Limb (tissue), 2 donors: ENCODE measurements around the gene NLGN1.

Experiments used
- DNase-seq, 2 donors: peaks; one replicate each; pipeline ENCODE4 v3.0.0-alpha.2; 2016; ENCODE audit errors: extremely low spot score in 2 of 2

The NLGN1 gene

DNA sequence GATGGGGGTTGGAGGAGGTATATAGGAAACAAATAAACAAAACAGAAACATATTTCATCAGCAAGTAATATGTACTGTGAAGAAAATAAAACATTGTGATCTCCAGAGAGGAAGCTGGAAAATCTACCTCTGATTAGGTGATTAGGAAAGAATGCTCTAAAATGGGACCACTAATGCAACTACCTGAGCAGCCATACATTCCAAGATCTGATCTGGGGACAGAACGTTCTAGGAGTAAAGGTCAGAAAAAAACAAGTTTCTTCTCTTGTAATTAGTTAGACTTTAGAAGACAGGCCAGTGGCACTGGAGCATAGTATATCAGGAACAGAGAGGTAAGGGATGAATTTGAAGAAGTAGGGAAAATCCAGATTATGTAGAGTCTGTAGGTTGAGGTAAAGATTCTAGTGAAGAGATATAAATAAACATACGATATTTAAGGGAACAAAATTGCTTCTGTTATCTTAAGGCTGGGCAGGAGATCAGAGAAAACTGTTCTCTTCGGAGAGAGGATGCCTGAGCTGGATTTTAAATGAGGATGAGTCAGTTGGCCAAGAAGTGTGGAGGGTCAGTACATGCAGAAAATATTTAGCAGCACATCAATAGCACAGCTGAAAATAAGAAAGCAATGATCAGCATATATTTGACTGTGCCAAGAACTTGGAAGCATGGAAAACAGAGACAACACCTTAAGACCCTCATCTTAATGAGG is 429.5 kb downstream of the NLGN1 start:
- no peak for DNase-seq

DNA sequence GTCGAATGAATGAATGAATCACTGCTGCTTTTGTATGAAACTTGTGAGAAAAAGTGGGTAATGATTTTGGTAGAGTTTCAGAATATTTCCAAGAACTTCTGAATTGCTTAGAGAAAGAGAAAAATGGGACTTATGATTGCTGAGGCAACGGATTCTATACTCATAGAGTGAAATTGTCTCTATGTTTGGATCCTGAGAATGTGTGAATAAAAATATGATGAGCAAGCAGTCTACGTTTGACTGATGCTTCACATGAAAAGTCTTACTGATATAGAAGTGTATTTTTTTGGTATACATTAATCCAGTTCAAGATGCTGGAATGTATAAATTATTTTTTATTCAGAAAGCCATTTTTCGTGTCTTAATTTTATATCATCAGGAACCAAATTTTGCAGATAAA is 441.1 kb downstream of the NLGN1 start:
- DNase-seq: no peak

DNA sequence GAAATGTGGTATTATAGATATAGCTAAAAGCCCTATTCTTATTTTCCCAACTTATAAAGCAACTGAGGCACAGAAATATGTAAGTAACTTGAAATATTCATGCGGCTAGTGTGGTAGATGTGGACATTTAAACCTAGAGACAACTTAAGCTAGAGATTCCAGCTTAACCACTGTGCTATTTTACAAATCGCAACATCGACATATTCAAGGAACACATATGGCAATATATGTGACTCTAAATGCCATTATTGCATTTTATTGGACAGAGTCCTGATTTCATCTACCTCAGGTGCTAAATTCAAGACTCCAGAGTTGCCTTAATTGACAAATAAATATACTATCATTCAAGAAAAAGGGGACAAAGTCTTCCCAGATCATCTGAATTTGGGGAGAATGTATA is 442.3 kb downstream of the NLGN1 start:
- no peak for DNase-seq

DNA sequence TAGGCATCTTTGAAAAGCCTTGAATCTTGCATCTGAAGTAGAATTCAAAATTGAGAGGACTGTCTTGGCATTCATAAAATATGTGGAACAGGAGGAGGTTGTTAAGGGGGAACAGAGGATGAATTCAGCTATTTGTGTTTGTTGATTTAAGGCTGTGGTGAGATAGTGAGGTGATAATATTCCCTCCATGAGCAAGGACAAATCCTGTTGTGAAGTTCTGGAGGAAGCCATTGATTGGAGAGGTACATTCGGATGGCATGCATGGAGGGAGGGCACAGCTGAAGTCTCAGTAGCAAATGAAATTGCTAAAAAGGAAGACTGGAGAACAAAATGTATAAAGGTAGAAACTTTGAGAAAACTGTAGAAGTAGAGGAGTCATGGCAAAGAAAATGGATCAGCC is 443.8 kb downstream of the NLGN1 start:
- no peak for DNase-seq

DNA sequence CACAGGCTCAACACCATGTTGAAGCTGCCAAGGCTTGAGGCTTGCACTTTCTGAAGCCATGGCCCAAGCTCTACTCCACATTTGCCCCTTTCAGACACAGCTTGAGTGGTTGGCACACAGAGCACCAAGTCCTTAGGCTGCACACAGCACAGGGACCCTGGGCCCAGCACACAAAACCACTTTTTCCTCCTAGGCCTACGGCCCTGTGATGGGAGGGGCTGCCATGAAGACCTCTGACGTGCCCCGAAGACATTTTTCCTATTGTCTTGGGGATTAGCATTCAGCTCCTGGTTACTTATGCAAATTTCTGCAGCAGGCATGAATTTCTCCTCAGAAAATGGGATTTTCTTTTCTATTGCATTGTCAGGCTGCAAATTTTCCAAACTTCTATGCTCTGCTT is 445.5 kb downstream of the NLGN1 start:
- DNase-seq: no peak

DNA sequence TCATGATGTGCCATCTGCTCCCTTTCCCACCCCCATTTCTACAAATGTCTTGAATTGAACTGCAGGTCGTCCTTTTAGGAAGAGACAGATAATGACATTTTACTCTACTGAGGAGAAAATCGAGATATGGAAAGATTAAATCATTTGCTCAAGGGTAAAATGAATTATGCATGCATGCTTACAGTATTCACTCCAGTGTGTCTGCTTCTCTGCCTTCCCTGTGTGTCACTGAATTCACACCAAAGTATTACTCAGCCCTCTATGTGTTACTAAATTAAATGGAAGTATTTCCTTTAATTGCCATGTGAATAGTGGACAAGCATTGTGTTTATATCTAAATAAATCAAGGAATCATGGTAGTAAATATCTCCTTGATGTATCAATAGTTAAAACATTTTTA is 449.0 kb downstream of the NLGN1 start:
- DNase-seq: no peak

DNA sequence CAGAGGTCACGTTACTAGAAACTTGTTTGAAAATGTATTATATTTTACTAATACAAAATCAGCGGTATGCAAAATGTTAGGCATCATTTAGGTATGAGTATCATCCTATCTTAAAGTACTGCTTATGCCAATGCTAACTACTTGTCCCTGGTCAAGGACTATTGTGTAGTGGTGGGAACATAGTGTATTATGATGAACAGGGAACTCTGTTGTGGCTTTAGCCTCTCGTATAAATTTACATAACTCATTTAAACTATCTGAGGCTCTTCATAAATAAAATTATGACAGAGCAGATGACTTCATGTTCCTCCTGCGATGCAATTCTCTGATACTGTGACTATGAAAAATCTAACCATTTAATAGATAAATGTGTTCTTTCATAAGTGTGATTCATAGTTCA is 451.9 kb downstream of the NLGN1 start:
- no peak for DNase-seq

DNA sequence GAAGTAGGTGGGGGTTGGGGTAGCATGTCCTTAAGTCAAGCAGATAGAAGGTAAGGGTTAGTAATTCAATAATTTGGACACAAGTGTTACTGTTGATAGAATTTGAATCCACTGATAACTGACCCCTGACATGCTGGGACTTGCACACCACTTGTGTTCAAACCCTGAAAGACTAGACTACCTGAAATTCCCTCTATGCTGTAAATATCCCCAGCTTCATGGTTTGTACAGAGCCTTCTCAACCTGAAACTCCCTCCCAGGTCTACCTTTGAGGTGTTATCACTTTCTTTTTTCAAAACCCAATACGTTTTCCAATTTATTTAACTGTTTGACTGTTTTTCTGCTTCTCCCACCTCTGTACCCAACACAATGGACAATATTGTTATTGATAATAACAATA is 459.6 kb downstream of the NLGN1 start:
- DNase-seq: no peak

DNA sequence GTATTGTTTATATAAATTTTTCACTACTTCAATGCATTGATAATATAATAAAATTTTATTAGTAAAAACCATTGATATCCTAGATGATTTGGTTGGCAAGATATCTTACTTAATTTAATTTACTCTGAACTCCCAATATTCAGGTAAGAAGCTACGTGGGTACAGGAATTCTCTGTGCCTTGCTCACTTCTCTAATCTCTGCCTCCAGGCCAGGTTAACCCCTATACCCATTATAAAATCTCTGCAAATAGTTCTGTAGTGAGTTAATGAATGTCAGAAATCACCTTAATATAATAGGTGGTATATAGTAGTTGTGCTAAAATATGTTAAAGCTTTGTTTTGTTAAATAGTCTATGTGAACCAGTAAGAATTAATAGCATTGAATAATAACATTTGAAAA is 465.2 kb downstream of the NLGN1 start:
- no peak for DNase-seq

DNA sequence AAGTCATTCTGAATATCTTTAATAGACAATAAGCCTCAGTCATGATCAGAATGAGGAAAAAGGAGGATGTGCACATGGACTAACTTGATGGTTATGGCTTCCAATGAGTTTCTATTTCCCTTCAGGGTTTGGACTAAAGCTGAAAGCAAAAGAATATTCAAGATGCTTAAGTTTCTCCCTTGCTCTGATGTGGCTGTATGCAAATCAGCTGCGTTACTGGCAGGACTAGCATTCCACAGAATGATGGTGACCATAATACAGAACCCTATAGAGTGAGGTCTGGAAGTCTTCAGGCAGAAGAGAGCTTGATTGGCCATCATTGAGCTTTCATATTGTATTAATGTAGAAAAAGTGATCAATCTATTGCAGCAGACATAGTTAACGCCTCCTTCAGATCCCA is 466.0 kb downstream of the NLGN1 start:
- no peak for DNase-seq

DNA sequence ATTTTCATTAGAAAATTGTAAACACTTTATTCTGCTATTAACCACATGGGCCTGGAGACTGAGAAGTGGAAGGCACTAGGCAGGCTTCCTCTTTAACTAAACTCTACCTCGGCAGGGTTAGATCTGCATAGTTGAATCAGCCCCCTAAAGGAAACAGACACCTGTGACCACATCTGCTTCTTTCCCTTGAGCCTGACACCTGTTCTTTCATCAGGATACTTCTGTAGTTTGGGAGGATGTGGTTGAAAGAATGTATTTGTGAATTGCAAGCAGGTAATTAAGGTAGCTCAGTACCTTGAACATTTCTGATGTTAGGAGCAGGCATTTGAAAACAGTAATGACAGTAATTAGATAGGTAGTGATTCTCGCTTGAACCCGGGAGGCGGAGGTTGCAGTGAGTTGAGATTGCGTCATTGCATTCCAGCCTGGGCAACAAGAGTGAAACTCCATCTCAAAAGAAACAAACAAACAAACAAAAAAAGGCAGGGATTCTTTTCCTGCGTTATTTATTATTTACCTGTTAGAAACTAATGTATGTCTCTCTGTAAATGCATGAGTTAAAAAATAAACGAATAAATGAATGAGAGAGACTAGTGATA is 468.5 kb downstream of the NLGN1 start:
- DNase-seq: no peak

DNA sequence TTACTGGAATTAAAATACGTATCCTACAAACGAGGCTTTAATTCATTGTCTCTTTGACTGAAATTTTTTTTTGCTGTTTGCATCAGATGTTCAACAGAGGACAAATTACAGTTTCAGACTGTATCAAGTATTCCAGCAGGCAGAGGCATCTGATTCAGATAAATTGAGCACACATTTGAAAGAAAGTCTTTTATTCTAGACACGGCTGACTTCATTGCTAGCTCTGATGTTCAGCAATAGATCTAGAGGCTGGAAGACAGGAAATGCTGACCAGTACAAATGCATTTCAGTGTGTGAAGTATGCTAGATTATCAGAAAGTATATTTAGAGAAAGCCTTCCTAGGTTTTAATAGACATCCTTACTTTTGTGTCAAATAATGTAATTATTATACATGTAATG is 472.2 kb downstream of the NLGN1 start:
- no peak for DNase-seq

DNA sequence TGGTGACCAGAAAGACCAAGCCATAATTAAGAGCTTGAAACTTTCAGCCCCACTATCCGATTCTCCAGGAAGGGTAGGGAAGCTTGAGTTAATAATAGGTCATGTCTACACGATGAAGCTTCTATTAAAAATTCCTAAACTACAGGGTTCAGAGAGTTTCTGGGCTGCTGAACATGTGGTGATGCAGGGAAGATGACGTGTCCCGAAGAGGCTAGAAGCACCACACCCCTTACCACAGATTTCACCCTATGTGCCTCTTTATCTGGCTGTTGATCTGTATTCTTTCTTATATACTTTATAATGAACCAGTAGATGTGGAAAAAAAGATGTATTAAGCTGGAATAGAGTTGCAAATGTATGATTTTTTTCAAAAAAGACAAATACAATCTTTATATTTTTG is 473.4 kb downstream of the NLGN1 start:
- DNase-seq: no peak

DNA sequence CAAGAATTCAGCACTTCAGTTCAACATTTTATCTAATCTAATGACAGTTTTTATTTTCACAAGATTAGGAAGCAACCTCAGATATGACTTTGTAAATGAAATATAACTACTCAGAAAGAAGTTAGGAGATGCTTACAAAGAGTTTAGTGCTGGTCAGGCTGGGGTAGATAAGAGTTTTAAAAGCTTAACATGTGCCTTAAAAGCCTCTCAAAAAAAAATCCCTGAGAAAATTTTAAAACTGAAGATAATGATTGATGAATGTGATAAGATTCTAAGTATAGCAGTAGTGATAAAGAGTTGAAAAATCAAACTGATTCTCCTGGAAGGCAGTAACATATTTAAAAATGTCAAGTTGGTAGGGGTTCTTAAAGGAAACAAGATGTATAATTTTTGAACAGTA is 478.2 kb downstream of the NLGN1 start:
- DNase-seq: no peak

DNA sequence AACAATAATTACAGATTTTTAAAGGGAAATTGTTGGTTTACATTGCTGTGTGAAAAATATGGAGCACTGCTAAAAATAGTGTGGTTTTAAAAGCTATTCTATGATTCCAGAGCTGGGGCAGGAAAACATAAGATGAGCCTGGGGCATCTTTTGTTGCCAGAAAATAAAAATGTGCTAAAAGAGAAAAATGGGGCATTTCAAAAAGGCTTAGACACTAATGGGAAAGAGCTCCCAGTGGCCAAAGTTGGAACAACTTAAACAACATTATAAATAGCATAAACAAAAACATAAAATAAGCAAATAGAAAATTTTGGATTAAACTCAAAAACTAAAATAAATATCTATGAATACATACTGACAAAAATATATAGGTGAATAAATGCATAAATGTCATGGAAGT is 478.9 kb downstream of the NLGN1 start:
- no peak for DNase-seq

DNA sequence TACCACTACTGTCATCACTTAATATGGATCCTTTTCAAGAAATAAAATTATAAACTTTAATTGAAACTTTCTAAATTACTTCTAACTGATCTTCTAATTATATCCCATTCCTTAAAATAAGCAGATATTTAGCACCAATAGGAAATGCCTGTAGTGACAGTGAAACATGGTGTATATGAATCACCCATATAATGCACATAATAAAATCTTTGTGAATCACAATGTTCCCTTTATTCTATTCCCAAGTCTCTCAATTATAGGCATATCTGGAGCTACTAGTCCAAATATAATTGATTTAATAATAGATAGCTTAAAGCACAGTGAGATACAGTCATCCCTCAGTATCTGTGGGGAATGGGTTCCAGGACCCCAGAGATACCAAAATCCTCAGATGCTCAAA is 490.3 kb downstream of the NLGN1 start:
- DNase-seq: no peak

DNA sequence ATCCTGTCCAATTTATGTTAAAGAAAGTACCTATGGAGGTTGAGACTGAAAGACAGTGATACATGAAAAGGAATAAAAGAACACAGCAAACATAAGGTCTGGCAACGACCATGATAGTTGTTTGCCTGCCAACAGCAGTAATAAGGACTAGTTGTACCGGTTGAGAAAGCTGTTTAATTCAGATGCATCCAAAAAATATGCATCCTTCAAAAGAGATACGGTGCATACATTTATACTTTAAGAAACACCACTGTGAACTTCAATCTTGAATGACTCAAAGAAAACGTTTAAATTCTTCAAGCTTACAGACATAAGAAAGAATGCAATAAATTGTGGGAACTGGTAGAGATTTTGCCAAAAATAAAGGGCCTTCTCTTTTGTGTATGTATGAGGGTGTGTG is 492.1 kb downstream of the NLGN1 start:
- no peak for DNase-seq

DNA sequence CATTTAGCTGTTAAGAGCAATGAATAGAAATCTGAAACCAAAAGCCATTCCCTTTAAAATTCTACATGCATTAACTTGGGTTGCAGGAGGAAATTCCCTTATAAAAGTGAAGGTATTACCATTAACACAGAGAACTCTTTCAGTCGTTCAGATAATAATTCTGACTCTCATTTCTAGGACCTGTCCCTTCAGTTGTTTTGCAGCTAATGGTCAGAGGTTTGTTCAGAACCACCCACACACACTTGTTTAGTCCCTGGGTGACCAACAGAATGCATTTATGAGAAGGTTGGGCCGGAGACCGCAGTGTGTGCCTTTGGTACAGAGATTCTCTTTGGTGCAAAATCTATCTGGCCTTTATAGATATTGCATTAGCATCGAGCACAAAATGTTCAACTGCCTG is 492.5 kb downstream of the NLGN1 start:
- DNase-seq: no peak

DNA sequence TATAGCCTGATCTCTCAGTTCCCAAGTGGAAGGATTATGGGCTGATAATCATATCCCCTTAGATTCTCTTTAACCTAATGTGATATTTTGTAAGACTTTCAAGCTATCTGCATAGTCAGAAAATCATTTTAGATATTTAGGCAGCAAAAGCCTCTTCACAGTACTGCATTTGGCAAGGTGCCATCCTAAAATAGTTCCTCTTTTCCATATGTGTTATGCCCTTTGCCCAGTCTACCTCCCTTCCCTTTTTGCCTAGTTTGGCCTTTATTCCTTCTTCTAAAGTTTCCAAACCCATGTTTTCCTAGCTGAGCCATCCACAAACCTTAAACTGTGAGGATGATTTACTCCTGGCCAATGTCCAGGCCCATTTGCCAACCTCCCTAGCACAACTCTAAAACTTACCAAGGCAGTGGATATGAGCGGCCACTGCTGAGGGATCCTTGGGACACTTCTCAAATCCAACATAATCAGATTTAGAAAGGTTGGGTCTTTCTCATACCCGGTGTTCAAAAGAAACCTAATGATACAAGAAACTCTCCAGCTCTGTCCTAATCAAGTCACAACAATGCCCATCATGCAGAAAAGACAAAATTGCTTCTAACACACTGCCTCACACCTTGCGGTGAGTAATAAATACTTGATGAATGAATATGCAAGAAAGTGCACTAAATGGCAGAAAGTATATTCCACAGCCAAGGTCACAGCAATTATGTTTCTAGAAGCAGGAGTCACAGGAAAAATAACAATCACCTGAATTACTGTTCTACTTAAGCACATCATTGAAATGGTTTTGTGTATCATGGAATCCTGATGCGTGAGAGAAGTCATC is 493.9 kb downstream of the NLGN1 start:
- no peak for DNase-seq

DNA sequence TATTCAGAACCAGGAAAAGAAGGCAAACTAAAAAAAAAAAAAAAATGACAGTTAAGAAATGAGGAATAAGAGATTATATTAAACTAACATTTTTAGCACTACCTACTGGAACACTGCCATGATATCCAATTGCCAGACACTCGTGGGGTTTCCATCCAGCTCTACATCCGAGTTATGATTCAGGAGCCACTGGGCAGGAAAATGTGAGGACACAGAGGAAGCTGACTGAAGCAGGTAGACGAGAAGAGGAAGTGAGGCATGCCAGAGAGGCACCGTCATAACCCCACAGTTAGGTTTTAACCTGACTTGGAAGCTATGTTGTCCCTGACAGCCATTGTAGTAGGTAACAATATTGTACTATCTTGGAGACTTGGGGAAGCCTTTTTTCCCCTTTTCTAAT is 495.0 kb downstream of the NLGN1 start:
- no peak for DNase-seq

DNA sequence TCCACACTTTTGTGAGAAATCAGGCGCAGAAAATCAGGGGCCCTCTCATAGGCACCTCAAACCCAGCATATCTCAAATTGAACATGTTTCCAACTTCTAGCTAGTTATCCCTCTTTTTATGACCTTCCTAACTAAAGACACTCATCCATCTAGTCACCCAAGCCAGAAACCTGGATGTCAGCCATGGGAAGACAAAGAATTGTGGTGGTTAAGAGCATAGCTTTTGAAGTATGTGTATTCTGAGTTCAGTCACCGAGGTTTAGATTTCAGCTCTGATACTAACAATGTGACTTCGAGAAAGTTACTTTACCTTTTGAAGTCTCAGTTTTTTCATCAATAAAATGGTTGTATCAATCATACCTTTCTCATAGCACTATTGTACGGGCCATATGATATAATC is 495.5 kb downstream of the NLGN1 start:
- no peak for DNase-seq

DNA sequence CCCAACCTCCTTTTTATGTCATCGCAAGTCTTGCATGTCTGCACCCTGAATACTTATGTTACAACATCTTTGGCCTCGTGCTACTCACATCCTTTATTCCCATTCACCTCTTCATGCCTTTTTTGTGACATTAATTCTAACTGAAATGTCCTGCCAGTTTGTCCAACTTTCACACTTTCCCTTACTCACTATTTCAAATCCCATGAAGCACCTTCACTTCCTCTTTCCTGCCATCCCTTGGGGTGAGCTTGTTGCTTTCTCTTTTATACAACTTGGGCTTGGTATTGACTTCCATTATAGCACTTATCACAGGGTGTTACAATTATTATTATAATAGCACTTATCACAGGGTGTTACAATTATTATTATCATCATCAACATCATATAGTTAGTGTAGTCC is 496.3 kb downstream of the NLGN1 start:
- no peak for DNase-seq

DNA sequence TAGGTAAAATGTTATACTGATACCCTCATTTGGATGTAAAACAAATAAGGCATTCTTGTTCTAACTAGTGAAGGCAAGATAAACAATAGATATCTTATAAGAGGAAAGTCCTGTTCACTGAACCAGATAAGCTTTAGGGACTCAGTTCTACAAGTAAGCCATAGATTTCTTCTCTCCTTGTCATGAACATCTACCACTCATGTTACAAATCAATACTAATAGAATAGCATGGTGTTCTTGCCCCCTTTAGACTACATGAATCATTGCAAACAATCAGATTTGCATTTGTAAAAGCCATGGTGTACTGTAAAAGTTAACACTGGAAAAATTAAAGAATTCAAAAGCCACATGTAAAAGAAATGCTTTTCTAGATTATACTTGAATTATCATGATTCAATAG is 500.1 kb downstream of the NLGN1 start:
- DNase-seq: no peak
